HG02981 (cell line): ENCODE measurements around the gene GMEB2.
"Not testable (repeated sequence)": the region's sequence is repeated elsewhere in the genome, so short reads cannot be mapped to it uniquely, and the experiment has no call there.

Source experiments
- ATAC-seq: cut with Tn5 transposase; IDR thresholded peaks from one replicate; pipeline ENCODE4 v1.9.1; 2021; ENCODE audit warnings: mild to moderate bottlenecking, moderate library complexity; ENCODE audit not compliant: unreplicated experiment

GMEB2 gene

DNA sequence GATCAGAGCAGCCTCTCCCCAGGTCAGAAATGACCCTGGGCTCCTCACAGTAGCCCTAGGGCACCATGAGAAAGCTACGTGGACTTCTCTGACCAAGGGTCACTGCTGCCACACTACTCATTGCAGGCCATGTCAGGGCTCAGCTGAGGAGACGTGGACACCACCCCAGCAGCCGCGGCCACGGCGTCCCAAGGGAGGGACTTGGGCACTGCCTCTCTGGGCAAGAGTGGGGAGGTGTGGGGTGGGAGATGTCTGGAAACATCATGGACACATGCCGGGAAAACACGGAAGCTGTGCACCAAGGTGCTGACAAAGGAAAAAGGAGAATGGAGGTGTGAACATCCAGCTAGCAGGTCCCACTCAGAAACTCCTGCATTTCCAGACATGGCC is 9.0 kb downstream of the GMEB2 start:
- ATAC-seq: no peak

DNA sequence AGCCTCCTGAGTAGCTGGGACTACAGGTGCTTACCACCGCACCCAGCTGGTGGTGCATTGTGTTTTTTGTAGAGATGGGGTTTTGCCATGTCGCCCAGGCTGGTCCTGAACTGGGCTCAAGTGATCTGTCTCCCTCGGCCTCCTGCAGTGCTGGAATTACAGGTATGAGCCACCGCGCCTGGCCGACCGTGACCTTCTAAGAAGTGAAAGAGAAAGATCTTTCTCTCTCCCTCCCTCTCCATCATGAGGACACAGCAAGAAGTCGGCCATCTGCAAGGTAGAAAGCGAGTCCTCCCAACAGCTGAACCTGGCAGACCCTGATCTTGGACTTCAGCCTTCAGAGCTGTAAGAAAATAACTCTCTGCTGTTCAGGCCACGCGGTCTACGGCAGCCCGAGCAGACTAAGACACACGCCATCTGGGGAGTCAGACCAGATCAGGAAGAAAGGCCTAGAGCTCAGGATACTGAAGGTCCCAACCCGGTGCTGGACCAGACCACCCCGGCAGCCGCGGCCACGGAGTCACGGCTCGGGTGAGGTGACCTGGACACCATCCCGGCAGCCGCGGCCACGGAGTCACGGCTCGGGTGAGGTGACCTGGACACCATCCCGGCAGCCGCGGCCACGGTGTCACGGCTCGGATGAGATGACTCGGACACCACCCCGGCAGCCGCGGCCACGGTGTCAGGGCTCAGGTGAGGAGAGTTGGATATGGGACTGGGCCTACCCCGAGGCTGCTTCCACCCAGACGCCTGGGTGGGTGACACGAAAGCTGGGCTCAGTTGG is 9.6 kb downstream of the GMEB2 start:
- no peak for ATAC-seq

DNA sequence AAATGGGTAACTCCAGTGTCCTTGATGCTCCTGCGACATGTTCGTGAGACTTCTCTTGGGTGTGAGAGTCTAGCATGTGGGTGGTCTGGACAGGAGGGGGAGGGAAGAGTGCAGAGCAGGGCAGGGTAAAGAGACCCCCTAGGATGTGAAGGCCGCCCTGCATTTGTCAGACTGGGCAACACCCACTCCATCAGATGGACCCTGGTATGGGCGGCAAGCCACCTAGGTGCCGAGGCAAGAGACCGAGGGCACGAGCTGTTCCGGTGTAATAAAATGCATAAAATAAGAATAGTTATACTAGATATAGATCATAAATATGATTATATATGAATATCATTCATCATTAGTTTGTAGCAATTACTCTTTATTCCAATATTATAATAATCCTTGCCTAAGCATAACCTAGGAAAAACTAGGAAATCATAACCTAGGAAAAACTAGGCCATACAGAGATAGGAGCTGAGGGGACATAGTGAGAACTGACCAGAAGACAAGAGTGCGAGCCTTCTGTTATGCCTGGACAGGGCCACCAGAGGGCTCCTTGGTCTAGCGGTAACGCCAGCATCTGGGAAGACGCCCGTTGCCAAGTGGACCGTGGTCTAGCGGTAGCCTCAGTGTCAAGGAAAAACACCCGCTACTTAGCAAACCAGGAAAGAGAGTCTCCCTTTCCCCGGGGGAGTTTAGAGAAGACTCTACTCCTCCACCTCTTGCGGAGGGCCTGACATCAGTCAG is 12.9 kb downstream of the GMEB2 start:
- ATAC-seq: not testable (repeated sequence)

DNA sequence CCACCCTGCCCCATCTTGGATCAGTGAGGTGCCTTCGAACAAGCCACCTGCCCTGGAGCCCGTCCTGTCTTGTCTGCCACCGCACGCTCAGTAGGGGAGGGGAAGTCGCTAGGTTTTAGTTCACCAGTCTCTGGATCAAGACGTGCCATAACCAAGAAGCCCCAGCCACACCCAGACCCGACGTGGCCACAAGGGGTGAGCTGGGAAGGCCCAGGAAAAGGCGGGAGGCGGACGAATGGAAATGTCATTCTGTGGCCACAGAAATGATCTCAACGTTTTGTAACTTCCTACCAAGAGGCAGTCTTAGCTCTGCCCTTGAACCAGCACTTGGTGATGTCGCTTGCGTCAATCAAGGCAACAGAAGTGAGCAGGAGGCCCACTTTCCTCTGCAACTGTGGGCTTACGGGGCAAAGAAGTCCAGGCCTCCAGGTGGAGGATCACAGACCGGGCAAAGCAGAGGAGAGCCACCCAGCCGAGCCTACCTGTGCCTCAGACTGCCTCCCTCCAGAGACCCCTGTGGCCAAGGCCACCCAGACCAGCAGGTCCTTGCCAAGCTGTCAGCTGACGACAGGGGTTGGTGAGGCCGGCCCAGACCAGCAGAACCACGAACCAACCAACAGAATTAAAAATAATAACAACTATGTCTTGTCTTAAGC is 14.5 kb downstream of the GMEB2 start:
- no peak for ATAC-seq

DNA sequence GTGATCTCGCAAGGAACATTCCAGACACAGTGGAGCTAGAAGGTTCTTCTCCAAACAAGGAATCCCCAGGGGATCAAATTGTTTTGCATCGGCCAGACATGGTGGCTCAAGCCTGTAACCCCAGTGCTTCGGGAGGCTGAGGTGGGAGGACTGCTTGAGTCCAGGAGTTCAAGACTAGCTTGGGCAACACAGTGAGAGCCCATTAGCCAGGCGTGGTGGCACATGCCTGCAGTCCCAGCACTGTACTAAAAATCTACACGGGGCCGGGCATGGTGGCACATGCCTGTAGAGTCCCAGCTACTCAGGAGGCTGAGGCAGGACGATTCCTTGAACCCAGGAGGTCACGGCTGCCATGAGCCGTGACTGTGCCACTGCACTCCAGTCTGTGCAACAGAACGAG is 15.3 kb downstream of the GMEB2 start:
- no peak for ATAC-seq

DNA sequence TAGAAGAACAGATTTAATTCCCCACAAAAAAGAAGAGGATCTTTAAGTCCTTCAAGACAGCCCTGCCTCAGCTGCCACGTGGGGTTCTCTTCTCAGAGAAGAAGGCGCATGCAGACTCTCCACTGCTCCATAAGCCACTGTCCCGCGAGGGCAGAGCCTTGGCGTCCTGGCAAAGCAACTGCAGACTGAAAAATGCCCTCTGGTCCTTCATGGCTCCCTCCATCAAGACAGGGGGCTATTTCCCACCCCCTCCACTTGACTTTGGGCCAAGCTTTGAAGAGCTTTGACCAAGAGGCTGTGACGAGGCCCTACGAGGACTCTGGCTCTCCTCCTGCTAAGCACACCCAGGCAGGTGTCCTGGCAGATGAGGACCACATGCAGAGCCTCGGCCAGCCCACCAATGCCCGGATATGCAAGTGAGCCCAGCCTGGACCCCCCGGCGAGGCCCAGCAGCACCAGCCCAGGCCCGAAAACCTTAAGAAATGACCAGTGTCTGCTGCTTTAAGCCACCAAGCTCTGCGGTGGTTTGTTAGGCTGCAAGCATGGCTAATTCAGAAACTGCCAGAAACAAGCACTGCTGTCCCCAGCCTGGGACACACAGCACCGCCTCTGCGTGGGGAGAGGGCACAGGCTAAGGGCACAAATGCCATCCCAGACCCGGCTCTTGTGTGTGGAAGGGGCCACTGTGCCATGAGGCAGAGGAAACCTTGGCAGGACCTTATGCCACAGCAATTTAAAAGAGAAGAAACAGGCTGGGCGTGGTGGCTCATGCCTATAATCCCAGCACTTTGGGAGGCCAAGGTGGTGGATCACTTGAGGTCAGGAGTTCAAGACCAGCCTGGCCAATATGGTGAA is 16.1 kb downstream of the GMEB2 start:
- ATAC-seq: no peak

DNA sequence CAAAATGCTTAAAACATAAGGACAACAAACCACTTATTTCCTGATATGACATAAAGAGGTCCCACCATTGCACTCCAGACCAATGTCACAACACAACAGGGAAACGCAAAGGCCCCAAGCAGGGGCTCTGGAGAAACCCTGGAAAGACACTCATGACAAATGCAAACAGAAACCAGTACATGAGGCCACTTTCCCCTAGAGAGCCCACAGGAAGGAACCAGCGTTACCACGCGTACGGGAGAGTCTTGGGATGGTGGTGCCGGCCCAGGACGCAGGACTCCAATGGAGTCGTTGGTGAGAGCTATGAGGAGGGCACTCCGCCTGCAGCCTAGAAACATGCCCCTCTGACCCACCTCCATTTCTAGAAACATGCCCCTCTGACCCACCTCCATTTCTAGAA is 20.2 kb downstream of the GMEB2 start:
- no peak for ATAC-seq

DNA sequence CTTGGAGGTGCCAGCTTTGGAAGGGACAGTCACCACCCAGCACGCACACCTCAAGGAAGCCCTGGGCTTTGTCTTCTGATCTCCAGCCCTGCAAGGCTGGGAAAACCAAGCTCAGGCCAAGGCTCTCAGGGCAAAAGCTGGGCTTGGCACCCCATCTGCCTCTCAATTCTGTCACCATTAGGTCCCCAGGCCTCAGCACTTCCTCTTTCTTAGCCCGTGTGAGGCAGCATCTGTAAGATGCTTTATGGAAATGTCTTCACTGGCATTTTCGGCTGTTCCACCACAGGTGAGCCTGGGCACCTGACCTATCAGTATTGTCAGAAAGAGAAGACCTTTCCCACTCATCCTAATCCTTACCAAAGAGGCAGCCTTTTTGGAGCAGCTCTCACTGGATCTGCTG is 24.6 kb downstream of the GMEB2 start:
- ATAC-seq: no peak

DNA sequence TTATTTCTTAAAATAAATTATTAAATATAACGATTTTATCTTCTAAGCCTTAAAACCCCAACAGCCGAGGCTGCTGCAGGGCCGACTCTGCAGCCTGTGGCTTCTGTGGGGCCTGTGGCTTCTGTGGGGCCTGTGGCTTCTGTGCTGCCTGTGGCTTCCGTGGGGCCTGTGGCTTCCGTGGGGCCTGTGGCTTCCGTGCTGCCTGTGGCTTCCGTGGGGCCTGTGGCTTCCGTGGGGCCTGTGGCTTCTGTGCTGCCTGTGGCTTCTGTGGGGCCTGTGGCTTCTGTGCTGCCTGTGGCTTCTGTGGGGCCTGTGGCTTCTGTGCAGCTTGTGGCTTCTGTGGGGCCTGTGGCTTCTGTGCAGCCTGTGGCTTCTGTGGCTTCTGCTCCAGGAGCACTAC is 25.2 kb downstream of the GMEB2 start:
- ATAC-seq: not testable (repeated sequence)

DNA sequence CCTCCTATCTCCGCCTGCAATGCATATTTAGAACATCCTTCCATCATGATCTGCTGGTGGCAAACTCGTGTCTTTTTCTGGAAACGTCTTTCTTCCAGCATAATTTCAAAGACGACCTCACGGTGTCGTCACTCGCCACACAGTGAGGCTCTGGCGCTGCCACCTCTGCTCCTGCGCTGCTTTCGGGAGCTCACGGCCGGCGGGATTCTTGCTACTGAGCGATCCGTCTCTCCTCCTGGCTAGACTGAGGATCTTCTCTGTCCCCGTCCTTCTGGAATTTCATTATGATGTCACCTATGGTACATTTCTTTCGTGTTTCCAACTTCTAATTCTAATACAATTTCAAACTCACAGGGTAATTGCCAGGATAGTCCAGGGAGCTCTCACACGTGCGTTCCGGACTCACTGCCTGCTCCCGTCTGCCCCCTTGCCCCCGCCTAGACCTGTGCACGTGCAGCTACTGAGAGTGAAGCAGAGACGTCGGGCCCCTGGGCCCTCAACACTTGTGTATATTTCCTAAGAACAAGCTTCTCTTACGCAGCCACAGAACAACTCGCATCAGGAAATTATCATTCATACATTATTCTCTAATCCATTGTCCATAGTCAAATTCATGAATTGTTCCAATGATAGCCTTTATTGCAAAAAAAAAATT is 27.4 kb downstream of the GMEB2 start:
- ATAC-seq: no peak

DNA sequence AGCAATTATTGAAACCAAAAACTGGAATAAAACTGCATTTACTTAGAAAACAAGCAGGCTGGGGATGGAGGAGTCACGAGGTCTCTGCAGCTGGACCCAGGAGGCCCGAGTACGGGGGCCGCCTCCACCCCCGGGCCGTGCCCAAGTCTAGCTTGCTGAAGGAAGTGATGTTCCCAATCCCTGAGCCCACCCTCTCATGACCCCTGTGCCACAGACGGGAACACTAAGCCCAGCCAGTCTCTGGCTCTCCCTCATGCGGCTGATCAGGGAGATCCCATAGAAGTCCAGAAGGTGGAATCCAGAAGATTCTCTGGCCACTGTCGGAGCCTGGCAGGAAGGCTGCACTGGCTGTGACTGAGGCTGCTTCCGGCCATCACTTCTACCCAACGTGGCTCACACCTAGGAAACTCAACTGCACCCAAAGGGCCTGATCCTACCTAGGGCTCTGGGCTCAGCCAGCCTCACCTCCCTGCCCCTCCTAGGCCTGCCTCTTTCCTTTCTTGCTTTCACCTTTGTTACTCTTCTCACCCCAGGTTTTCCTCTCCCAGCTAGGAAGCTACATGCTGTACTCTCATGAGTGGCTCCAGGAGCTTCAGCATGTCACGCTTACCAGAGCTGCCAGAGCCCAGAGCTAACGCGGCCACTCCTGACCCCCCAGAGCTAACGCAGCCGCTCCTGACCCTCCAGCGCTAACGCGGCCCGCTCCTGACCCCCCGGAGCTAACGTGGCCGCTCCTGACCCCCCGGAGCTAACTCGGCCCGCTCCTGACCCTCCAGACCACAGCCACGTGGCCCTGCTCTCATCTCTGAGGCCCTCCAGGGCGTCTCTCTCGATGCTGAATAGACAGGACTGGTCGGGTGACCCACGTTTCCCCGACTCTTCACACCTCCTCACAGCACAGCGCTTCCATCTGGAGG is 28.2 kb downstream of the GMEB2 start:
- no peak for ATAC-seq

DNA sequence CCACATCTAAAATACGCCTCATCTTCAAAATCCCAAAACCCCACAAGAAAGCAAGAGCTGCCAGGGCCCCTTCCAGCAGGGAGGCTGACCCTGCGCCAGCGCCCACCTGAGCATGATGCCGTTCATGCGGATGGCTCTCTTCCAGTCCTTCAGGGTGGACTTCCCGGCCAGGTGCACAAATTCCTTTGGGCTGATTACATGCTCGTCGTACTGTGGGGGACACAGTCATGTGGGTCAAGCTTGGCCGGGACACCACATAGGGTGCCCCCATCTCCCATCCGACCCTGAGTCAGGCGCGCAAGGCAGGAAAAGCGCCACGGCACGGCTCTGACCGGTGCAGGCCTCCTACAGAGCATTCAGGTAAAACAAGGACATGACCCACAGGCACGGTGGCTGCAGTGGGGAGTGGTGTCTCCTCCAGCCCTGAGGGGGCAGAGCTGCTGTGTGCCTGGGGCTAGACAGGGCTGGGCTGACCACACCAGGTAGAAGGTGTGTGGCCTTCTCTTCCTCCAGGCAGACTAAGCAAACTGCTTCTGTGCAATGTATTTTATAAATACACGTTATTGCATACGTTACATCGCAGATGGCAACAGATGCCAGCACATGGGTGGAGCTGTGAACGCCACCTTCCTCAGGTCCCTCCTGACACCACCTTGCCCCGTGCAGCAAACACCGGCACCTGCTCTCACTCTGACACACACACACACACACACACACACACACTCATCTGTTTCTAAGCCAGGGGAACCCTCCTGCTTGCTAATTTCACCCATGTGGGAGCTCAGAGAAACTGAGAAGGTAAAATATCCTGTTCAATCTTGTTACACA is 29.0 kb downstream of the GMEB2 start:
- ATAC-seq: no peak

DNA sequence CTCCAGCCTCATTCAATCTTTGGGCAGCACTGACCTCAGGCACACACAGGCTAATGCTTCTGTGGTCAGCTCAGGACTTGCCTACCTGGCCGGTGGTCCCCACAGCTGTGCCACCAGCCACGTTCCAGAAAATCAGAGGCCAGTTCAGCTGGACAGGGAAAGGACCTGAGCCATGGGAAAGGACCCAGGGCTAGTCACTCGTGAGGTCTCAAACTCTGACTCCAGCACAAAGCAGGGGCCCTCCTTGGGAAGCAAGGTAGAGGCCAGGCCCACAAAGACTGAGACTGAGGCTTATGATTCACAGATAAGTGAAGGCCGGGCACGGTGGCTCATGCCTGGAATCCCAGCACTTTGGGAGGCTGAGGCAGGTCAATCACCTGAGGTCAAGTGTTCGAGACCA is 30.5 kb downstream of the GMEB2 start:
- ATAC-seq: no peak

DNA sequence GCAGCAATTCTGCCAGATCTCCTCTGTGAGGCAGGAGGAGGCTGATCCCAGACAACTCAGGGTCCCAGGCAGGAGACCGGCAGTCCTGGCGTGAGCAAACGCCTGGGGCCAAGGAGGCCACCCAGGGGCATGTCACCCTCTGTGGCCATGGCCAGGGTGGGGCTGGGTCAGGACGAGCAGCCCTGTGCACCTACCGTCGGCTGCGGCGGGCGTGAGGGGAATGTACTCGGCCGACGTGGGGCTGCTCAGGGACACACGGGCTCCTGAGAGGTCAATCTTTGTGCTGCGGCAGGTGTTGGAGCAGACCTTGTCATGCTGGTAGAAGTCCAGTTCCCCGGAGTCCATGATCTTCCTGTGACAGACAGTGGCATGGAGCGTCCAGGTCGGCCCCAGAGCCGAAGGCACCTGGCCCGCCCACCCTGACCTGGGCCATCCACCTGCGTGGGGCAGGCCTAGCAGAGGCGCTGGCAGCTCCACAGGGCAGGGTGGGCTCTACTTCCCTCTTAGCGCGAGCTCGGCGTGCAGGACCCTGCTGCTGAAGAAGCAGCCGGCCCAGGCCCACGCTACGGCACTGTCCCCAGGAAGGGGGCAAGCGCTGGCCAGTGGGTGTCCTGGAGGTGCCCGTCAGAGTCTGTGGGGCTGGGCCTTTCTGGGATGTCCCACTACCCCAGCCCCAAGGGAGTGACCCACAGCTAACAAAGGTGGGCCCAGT is 31.3 kb downstream of the GMEB2 start:
- no peak for ATAC-seq

DNA sequence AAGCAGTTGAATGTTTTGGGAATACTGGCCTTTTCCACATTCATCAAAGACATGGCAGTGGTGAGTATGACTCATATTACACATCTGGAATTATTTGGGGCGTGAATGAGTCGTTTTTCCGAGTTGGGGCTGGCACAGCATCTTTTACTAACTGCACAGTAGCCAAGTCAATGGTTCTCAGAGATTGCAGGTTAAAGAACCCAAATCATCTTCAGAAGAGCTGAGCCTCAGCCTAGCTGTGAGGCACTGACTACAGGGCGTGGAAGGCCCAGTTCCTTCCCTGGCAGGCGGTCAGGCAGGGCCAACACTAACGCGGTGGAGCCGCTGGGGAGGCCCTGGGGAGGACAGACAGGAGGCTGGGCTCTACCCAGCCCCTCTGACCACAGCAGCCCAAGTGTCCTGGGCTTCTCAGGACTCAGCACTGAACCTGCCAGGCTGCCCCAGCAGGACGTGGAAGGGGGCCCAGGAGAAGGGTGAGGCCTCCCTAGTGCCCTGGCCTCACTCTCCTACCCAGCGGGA is 32.8 kb downstream of the GMEB2 start:
- no peak for ATAC-seq

DNA sequence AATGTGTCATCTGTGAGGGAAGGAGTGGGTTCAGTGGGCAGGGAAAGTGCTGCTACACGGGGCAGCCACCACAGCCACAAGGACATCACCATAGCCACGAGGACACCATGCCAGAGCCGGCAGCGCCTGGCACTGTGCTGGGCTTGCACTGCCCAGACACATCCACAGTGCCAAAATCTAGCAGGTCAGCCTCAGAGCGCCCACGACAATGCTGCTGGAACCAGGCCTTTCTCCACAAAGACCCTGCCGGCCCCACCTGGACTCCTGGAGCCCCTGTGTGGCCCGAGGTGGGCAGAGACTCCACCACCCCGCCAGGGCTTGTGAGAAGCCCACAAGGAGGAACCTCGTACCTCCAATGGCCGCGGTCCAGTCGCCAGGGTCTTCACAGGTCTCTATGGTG is 34.2 kb downstream of the GMEB2 start:
- no peak for ATAC-seq

DNA sequence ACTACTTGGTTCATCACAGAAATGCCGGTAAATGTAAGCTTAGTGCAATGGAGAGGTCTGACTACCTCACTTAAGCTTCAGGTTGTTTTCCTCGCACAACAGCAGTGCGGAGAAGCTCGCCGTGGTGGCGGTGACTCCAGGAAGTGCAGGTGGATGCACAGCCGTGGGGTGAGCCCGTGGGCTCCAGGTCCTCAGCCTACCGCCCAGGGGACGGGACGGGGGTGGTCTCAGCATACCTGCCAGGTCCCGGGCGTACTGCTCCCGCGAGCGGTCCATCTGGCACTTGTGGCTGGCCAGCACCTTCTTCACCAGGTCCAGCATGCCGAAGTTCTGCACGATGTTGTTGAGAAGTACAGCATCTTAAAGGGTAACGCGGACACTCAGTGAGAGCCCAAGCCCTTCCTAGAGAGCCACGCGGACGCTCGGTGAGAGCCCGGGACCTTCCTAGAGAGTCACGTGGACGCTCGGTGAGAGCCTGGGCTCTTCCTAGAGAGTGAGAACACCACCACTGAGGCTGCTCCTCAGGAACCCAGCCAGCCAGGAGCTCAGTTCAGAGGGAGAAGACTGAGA is 35.0 kb downstream of the GMEB2 start:
- no peak for ATAC-seq
